Neuronal stem cell (in vitro differentiated cells): Measurements from ENCODE around the gene SEH1L.

ENCODE experiments used
- DNase-seq: peaks from one replicate; pipeline ENCODE4 v3.0.0-alpha.2; 2013; ENCODE audit warnings: low spot score
- H2AFZ ChIP-seq: one replicate; pipeline ENCODE4 v1.6.1; 2013; ENCODE audit warnings: mild to moderate bottlenecking, low read length, inconsistent platforms
- H2AK5ac ChIP-seq: 2 replicates; pipeline ENCODE4 v1.6.1; 2013; ENCODE audit warnings: low read depth, mild to moderate bottlenecking, inconsistent platforms, low read length, moderate library complexity, mixed read lengths
- H2BK120ac ChIP-seq: 2 replicates; pipeline ENCODE4 v1.6.1; 2013; ENCODE audit warnings: low read depth, mild to moderate bottlenecking, inconsistent platforms, low read length, moderate library complexity, mixed read lengths
- H2BK12ac ChIP-seq: one replicate; pipeline ENCODE4 v1.6.1; 2013; ENCODE audit warnings: low read length, inconsistent platforms
- H2BK15ac ChIP-seq: 2 replicates; pipeline ENCODE4 v1.6.1; 2013; ENCODE audit warnings: mild to moderate bottlenecking, low read length, inconsistent platforms, mixed read lengths
- H2BK5ac ChIP-seq: one replicate; pipeline ENCODE4 v1.6.1; 2013; ENCODE audit warnings: inconsistent platforms, mild to moderate bottlenecking, low read length, moderate library complexity
- H3K14ac ChIP-seq: one replicate; pipeline ENCODE4 v1.6.1; 2013; ENCODE audit warnings: low read length, inconsistent platforms
- H3K18ac ChIP-seq: 2 replicates; pipeline ENCODE4 v1.6.1; 2013; ENCODE audit warnings: low read length, inconsistent platforms
- H3K23ac ChIP-seq: 2 replicates; pipeline ENCODE4 v1.6.1; 2013; ENCODE audit warnings: low read depth, mild to moderate bottlenecking, mixed read lengths, low read length, inconsistent platforms; ENCODE audit not compliant: poor library complexity
- H3K27ac ChIP-seq: replicated peaks from 3 replicates; pipeline ENCODE4 v1.5.1; 2013; ENCODE audit warnings: low read length, inconsistent platforms
- H3K27me3 ChIP-seq, 3 experiments: 2 replicates each; pipeline ENCODE4 v1.6.1; 2013; ENCODE audit warnings: low read length in 3 of 3, mild to moderate bottlenecking in 2 of 3, inconsistent platforms in 1 of 3, low read depth in 1 of 3, mixed read lengths in 1 of 3, moderate library complexity in 1 of 3; ENCODE audit not compliant: control insufficient read depth in 3 of 3, insufficient read depth in 3 of 3
- H3K36me3 ChIP-seq, 2 donors: replicated peaks in 1 of 2; 2 replicates each; pipeline ENCODE4 v1.6.1; 2013; ENCODE audit warnings: low read length in 2 of 2; ENCODE audit not compliant: control insufficient read depth in 2 of 2, insufficient read depth in 2 of 2
- H3K4ac ChIP-seq: 2 replicates; pipeline ENCODE4 v1.6.1; 2013; ENCODE audit warnings: inconsistent platforms, mild to moderate bottlenecking, low read length, moderate library complexity
- H3K4me1 ChIP-seq, 2 donors: 1 replicate in 1 of 2; 2 replicates in 1 of 2; pipeline ENCODE4 v1.6.1; 2013; ENCODE audit warnings: low read length in 2 of 2, low read depth in 1 of 2; ENCODE audit not compliant: control insufficient read depth in 2 of 2, insufficient read depth in 1 of 2
- H3K4me2 ChIP-seq: one replicate; pipeline ENCODE4 v1.6.1; 2013; ENCODE audit warnings: mild to moderate bottlenecking, low read length, inconsistent platforms; ENCODE audit not compliant: insufficient read depth, poor library complexity, severe bottlenecking
- H3K4me3 ChIP-seq, 2 donors: 2 replicates each; pipeline ENCODE4 v1.5.1; 2013; ENCODE audit warnings: low read length in 2 of 2, mild to moderate bottlenecking in 2 of 2, inconsistent platforms in 1 of 2, moderate library complexity in 1 of 2
- H3K79me1 ChIP-seq: one replicate; pipeline ENCODE4 v1.6.1; 2013; ENCODE audit warnings: low read depth, mild to moderate bottlenecking, inconsistent platforms, low read length, moderate library complexity
- H3K9ac ChIP-seq: one replicate; pipeline ENCODE4 v1.6.1; 2013; ENCODE audit warnings: mild to moderate bottlenecking, low read depth, low read length, inconsistent platforms; ENCODE audit not compliant: poor library complexity
- H3K9me3 ChIP-seq, 2 donors: replicated peaks in 1 of 2; 2 replicates each; pipeline versions ENCODE3 to v1.6.1; 2013; ENCODE audit warnings: low read length in 2 of 2, mild to moderate bottlenecking in 2 of 2, inconsistent platforms in 1 of 2, low read depth in 1 of 2, mixed read lengths in 1 of 2, moderate library complexity in 1 of 2; ENCODE audit not compliant: control insufficient read depth in 2 of 2, insufficient read depth in 1 of 2
- H4K8ac ChIP-seq: one replicate; pipeline ENCODE4 v1.6.1; 2013; ENCODE audit warnings: low read depth, mild to moderate bottlenecking, inconsistent platforms, low read length, moderate library complexity
- H4K91ac ChIP-seq: one replicate; pipeline ENCODE4 v1.6.1; 2013; ENCODE audit warnings: low read length, low read depth, mild to moderate bottlenecking, inconsistent platforms; ENCODE audit not compliant: poor library complexity
- WGBS, 2 donors: extraction: QIAGEN DNeasy Blood & Tissue Kit; methylation state at CpG; one replicate each; pipeline ENCODE4 v1.1.7; 2013; ENCODE audit warnings: missing lambda C conversion rate in 2 of 2, mixed read lengths in 1 of 2; ENCODE audit not compliant: insufficient read length in 2 of 2, insufficient replicate concordance in 1 of 2; ENCODE audit errors: extremely low coverage in 2 of 2; 5-methylcytosine and 5-hydroxymethylcytosine counted together

SEH1L gene

DNA sequence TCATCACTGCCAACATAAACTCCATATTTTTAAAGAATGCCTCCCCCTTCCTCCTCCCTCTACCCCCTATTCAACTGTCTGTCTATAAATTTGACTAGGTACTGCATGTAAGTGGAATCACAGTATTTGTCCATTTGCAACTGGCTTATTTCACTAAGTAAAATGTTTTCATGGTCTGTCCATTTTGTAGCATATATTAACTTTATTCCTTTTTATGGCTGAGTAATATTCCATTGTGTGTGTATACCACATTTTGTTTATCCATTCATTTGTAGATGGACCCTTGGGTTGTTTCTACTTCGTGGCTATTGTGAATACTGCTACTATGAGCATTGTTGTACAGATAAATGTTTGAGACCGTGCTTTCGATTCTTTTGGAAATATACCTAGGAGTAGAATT lies 10.7 kb downstream of the SEH1L start:
- H2BK120ac ChIP-seq, result no peak overlapping the region
- no peak overlapping the region for H4K91ac ChIP-seq
- no peak overlapping the region for H3K14ac ChIP-seq
- H3K36me3 ChIP-seq, result peaks cover 7 to 89% of the 10 kb centered on the region in 2 donors
- no peak overlapping the region for H2AFZ ChIP-seq
- DNase-seq, result no peak
- H3K27me3 ChIP-seq, result no peaks in the 10 kb centered on the region
- H3K18ac ChIP-seq, result no peak overlapping the region
- H4K8ac ChIP-seq, result no peak overlapping the region
- H3K27ac ChIP-seq, result no peak overlapping the region
- H3K4me3 ChIP-seq, result no peak overlapping the region
- no peak overlapping the region for H3K4ac ChIP-seq
- peaks cover 0 to 8% of the 10 kb centered on the region in 2 donors for H3K9me3 ChIP-seq
- H3K4me2 ChIP-seq, result no peak overlapping the region
- no peak overlapping the region for H2AK5ac ChIP-seq
- WGBS, 2 donors, result no CpG with 5 or more reads among the region's 3 CpGs
- H3K4me1 ChIP-seq, result no peaks in the 10 kb centered on the region
- no peak overlapping the region for H2BK5ac ChIP-seq
- no peak overlapping the region for H3K9ac ChIP-seq
- no peak overlapping the region for H2BK12ac ChIP-seq
- H3K79me1 ChIP-seq, result no peaks in the 10 kb centered on the region
- no peak overlapping the region for H3K23ac ChIP-seq
- H2BK15ac ChIP-seq, result no peak overlapping the region

DNA sequence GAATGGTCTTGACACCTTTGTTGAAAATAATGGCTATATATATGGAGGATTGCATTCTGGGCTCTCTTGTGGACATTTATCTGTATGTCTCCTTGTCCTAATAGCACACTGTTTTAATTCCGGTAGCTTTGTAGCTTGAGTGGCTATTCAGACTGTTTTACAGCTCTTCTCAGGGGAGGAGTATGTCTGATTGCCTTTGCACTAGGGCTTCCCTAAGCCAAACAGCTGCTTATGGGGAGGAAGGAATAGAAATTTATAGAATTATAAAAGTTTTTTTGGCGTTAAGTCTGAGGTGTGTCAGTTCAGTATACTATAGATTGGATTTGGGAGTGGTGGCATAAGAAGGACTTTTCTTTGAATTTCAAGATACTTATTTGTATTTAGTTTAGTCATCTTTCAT lies 12.6 kb downstream of the SEH1L start:
- H3K79me1 ChIP-seq, result no peaks in the 10 kb centered on the region
- no peak overlapping the region for H2AFZ ChIP-seq
- peaks cover 9 to 90% of the 10 kb centered on the region in 2 donors for H3K36me3 ChIP-seq
- H3K18ac ChIP-seq, result no peak overlapping the region
- DNase-seq, result no peak
- no peaks in the 10 kb centered on the region for H3K27me3 ChIP-seq
- no peak overlapping the region for H3K23ac ChIP-seq
- H4K8ac ChIP-seq, result no peak overlapping the region
- no peak overlapping the region for H4K91ac ChIP-seq
- no peak overlapping the region for H2AK5ac ChIP-seq
- H3K4me2 ChIP-seq, result no peak overlapping the region
- H2BK5ac ChIP-seq, result no peak overlapping the region
- H2BK120ac ChIP-seq, result no peak overlapping the region
- H3K4me1 ChIP-seq, result no peaks in the 10 kb centered on the region
- no peak overlapping the region for H3K4me3 ChIP-seq
- H3K4ac ChIP-seq, result no peak overlapping the region
- H3K9ac ChIP-seq, result no peak overlapping the region
- H3K14ac ChIP-seq, result no peak overlapping the region
- H2BK12ac ChIP-seq, result no peak overlapping the region
- no peak overlapping the region for H3K27ac ChIP-seq
- 100% methylated on average over 1 of the region's 2 CpGs; no CpG with 5 or more reads in 1 of the 2 donors for WGBS, 2 donors
- no peak overlapping the region for H2BK15ac ChIP-seq
- peaks cover 0 to 8% of the 10 kb centered on the region in 2 donors for H3K9me3 ChIP-seq

DNA sequence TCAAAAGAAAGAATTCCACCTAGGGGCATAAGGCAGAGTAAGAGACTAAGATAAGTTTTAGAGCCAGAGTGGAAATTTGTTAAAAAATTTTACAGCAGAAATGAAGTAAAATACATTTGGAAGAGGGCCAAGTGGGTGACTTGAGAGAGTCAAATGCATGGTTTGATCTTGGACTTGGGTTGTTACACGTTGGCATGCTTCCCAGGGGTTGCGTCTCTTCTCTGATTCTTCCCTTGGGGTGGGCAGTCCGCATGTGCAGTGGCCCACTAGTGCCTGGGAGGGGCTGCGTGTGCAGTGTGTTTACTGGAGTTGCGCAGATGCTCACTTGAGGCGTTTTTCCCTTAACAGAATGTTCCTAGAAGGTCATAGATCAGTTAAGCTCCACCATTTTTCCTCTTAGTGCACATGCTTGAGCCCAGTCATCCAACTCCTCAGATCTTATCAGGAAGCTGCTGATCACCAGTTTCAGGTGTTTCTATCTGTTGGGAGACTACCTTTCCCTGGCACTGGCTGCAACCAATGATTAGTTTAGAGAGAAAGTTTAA lies 13.1 kb downstream of the SEH1L start:
- no peak overlapping the region for H2AK5ac ChIP-seq
- no peak overlapping the region for H3K4me2 ChIP-seq
- H3K27ac ChIP-seq, result no peak overlapping the region
- no peak overlapping the region for H2BK5ac ChIP-seq
- peaks cover 8 to 90% of the 10 kb centered on the region in 2 donors for H3K36me3 ChIP-seq
- no CpG with 5 or more reads among the region's 6 CpGs for WGBS, 2 donors
- H4K91ac ChIP-seq, result no peak overlapping the region
- no peaks in the 10 kb centered on the region for H3K27me3 ChIP-seq
- H3K9ac ChIP-seq, result no peak overlapping the region
- H2BK15ac ChIP-seq, result no peak overlapping the region
- H3K4me3 ChIP-seq, result no peak overlapping the region
- no peak overlapping the region for H3K23ac ChIP-seq
- H3K14ac ChIP-seq, result no peak overlapping the region
- no peak overlapping the region for H3K4ac ChIP-seq
- peaks cover 0 to 8% of the 10 kb centered on the region in 2 donors for H3K9me3 ChIP-seq
- H3K4me1 ChIP-seq, result no peaks in the 10 kb centered on the region
- H3K18ac ChIP-seq, result no peak overlapping the region
- H2AFZ ChIP-seq, result no peak overlapping the region
- no peak overlapping the region for H4K8ac ChIP-seq
- H3K79me1 ChIP-seq, result no peaks in the 10 kb centered on the region
- DNase-seq, result no peak
- no peak overlapping the region for H2BK12ac ChIP-seq
- H2BK120ac ChIP-seq, result no peak overlapping the region

DNA sequence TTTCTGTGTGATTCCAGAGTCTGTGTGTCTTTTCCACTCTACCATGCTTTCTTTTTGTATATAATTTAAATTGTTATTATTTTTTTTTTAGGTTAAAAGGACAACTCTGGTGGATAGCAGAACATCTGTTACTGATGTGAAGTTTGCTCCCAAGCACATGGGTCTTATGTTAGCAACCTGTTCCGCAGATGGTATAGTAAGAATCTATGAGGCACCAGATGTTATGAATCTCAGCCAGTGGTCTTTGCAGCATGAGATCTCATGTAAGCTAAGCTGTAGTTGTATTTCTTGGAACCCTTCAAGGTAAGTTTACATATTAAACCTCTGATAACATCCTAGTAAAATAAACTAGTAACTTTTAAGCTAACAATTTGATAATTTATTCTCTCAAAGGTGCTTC lies 15.3 kb downstream of the SEH1L start:
- H3K36me3 ChIP-seq, result peaks cover 10 to 95% of the 10 kb centered on the region in 2 donors

More for the DNA sequence above, 15.3 kb downstream of the SEH1L start:
- Histone ChIP-seq H3K4me1 (no peaks in the 10 kb centered on the region), H3K27me3 (no peaks in the 10 kb centered on the region), H2BK5ac (no peak overlapping the region), H2BK12ac (no peak overlapping the region), H4K8ac (no peak overlapping the region), H3K18ac (no peak overlapping the region), H2AK5ac (no peak overlapping the region), H3K4me3 (no peak overlapping the region), H3K23ac (no peak overlapping the region), H3K27ac (no peak overlapping the region), H3K14ac (no peak overlapping the region), H3K9me3 (peaks cover 0 to 8% of the 10 kb centered on the region in 2 donors), H2BK15ac (no peak overlapping the region), H3K9ac (no peak overlapping the region), H2BK120ac (no peak overlapping the region), H3K4ac (no peak overlapping the region), H2AFZ (no peak overlapping the region), H3K4me2 (no peak overlapping the region), H4K91ac (no peak overlapping the region), H3K79me1 (no peaks in the 10 kb centered on the region)
- DNase-seq, result no peak
- WGBS, 2 donors, result no CpG with 5 or more reads among the region's 1 CpG
